Measurements from ENCODE around the gene KCNJ15.

KCNJ15 gene

GRCh38 chr21:38325731-38326420 is 69.1 kb downstream of the KCNJ15 start:
- no peak for TF ChIP-seq CTCF (conservative IDR thresholded peaks at IDR 0.05; ENCODE audit: low read length)
- peak; percentile 86 for DNase-seq (ENCODE audit: low read depth)

GRCh38 chr21:38326429-38326828 is 69.6 kb downstream of the KCNJ15 start:
- TF ChIP-seq CTCF (conservative IDR thresholded peaks at IDR 0.05; ENCODE audit: low read length): no peak
- no peak for DNase-seq (ENCODE audit: low read depth)
- no peak overlapping the region for H3K4me3 ChIP-seq (ENCODE audit: low read length)

More at GRCh38 chr21:38325731-38326420, 69.1 kb downstream of the KCNJ15 start:
- no peak overlapping the region for H3K4me3 ChIP-seq (ENCODE audit: low read length)

- no peak for DNase-seq (ENCODE audit: low read depth)
- TF ChIP-seq CTCF (conservative IDR thresholded peaks at IDR 0.05; ENCODE audit: low read length): no peak
- H3K4me3 ChIP-seq (ENCODE audit: low read length): no peak overlapping the region
These were observed 70.1 kb downstream of the KCNJ15 start for GRCh38 chr21:38326899-38327298.

- DNase-seq (ENCODE audit: low read depth): peak; percentile 59
- no peak overlapping the region for H3K4me3 ChIP-seq (ENCODE audit: low read length)
- no peak for TF ChIP-seq CTCF (conservative IDR thresholded peaks at IDR 0.05; ENCODE audit: low read length)
These were observed 71.2 kb downstream of the KCNJ15 start for GRCh38 chr21:38327984-38328383.

- TF ChIP-seq CTCF (conservative IDR thresholded peaks at IDR 0.05; ENCODE audit: low read length): no peak
- no peak for DNase-seq (ENCODE audit: low read depth)
- H3K4me3 ChIP-seq (ENCODE audit: low read length): no peak overlapping the region
These were observed 72.4 kb downstream of the KCNJ15 start for GRCh38 chr21:38329162-38329561.

GRCh38 chr21:38330666-38331065 is 73.9 kb downstream of the KCNJ15 start:
- no peak overlapping the region for H3K4me3 ChIP-seq (ENCODE audit: low read length)
- no peak for DNase-seq (ENCODE audit: low read depth)
- TF ChIP-seq CTCF (conservative IDR thresholded peaks at IDR 0.05; ENCODE audit: low read length): no peak

All from AG10803 (cell line).